B cell (primary cell): ENCODE measurements around the gene RGS3. TPM values are rescaled to one million over a fixed set of nuclear protein-coding genes. Genes with fewer than 3 reads are reported as not detected.

Experiments used
- ATAC-seq: fragments of 200-7000 bp; cut with Tn5 transposase; one replicate; pipeline ENCODE4 v1.10.0; 2021; ENCODE audit warnings: low read depth, mild to moderate bottlenecking, moderate number of reproducible peaks, moderate library complexity
- CTCF ChIA-PET: fragments of 350-600 bp; sonication (Branson Sonifier 250); formaldehyde crosslinking; loops from one replicate; lab custom pipeline; 2021; ENCODE audit warnings: antibody characterized with exemption, inconsistent platforms; lab: Charles Lee
- POLR2A ChIA-PET: fragments of 350-600 bp; sonication (Branson Sonifier 250); formaldehyde crosslinking; loops from one replicate; lab custom pipeline; 2021; ENCODE audit warnings: antibody characterized with exemption; lab: Charles Lee
- DNase-seq: peaks from one replicate; pipeline ENCODE4 v3.0.0; 2013
- H2AFZ ChIP-seq: 2 replicates; pipeline ENCODE4 v1.6.1; 2012; ENCODE audit warnings: mild to moderate bottlenecking, low read depth, low read length; ENCODE audit not compliant: insufficient read depth, poor library complexity, severe bottlenecking
- H3K27ac ChIP-seq, 2 donors: 1 replicate in 1 of 2; 2 replicates in 1 of 2; pipeline ENCODE4 v1.5.1; 2012 to 2013; ENCODE audit warnings: low read length in 2 of 2, mild to moderate bottlenecking in 2 of 2, moderate library complexity in 1 of 2
- H3K27me3 ChIP-seq, 4 experiments: fragments of 200-600 bp in 1 of 4; sonication (generic) in 1 of 4; replicated peaks in 1 of 4; 1 replicate in 2 of 4; 2 replicates in 2 of 4; pipeline versions ENCODE4 v1.6.1 to v1.7.0; 2013 to 2016; ENCODE audit warnings: low read length in 3 of 4, mild to moderate bottlenecking in 2 of 4, mixed read lengths in 1 of 4, moderate library complexity in 1 of 4; ENCODE audit not compliant: insufficient read depth in 4 of 4, control insufficient read depth in 3 of 4; ENCODE audit errors: control extremely low read depth in 1 of 4
- H3K36me3 ChIP-seq, 2 experiments: replicated peaks in 1 of 2; 1 replicate in 1 of 2; 2 replicates in 1 of 2; pipeline versions ENCODE4 v1.6.1 to v1.7.1; 2013; ENCODE audit warnings: low read length in 1 of 2; ENCODE audit not compliant: insufficient read depth in 2 of 2, control insufficient read depth in 1 of 2; ENCODE audit errors: control extremely low read depth in 1 of 2, extremely low read depth in 1 of 2
- H3K4me1 ChIP-seq, 2 donors: fragments of 200-600 bp in 1 of 2; sonication (generic) in 1 of 2; 1 replicate in 1 of 2; 2 replicates in 1 of 2; pipeline versions ENCODE4 v1.5.1 to v1.6.1; 2013 to 2017; ENCODE audit warnings: low read length in 2 of 2; ENCODE audit not compliant: control insufficient read depth in 2 of 2, insufficient read depth in 2 of 2
- H3K4me2 ChIP-seq: replicated peaks from 2 replicates; pipeline ENCODE3; 2012; ENCODE audit warnings: mild to moderate bottlenecking, low read depth, low read length; ENCODE audit not compliant: poor library complexity, severe bottlenecking
- H3K4me3 ChIP-seq, 5 experiments: fragments of 200-600 bp in 1 of 5; sonication (generic) in 1 of 5; 1 replicate in 3 of 5; 2 replicates in 2 of 5; pipeline versions ENCODE4 v1.5.1 to v1.7.0; 2011 to 2016; ENCODE audit warnings: low read length in 4 of 5, mild to moderate bottlenecking in 4 of 5, low read depth in 2 of 5, control low read depth in 1 of 5, moderate library complexity in 1 of 5; ENCODE audit not compliant: insufficient read depth in 1 of 5; ENCODE audit errors: control extremely low read depth in 1 of 5, extremely low read depth in 1 of 5
- H3K79me2 ChIP-seq: fragments of 200-600 bp; sonication (generic); one replicate; pipeline ENCODE4 v1.6.0; 2016; ENCODE audit warnings: low read length; ENCODE audit not compliant: control insufficient read depth, insufficient read depth
- H3K9ac ChIP-seq: fragments of 200-600 bp; sonication (generic); 2 replicates; pipeline ENCODE4 v1.6.1; 2017; ENCODE audit warnings: mild to moderate bottlenecking, low read length, moderate library complexity
- H3K9me3 ChIP-seq, 3 donors: one replicate each; pipeline versions ENCODE4 v1.6.1 to v1.7.1; 2013; ENCODE audit warnings: low read length in 2 of 3; ENCODE audit not compliant: control insufficient read depth in 2 of 3, insufficient read depth in 1 of 3; ENCODE audit errors: control extremely low read depth in 1 of 3
- H4K20me1 ChIP-seq: 2 replicates; pipeline ENCODE4 v1.6.0; 2012; ENCODE audit warnings: mild to moderate bottlenecking, low read length; ENCODE audit not compliant: insufficient read depth, control insufficient read depth, poor library complexity, severe bottlenecking
- H3K27ac Mint-ChIP-seq: one replicate; pipeline ENCODE4 v1.8.0; 2021; ENCODE audit warnings: mixed read lengths
- H3K27me3 Mint-ChIP-seq: one replicate; pipeline ENCODE4 v1.8.0; 2021; ENCODE audit warnings: mixed read lengths
- H3K4me1 Mint-ChIP-seq: one replicate; pipeline ENCODE4 v1.8.0; 2021; ENCODE audit warnings: mixed read lengths
- H3K4me3 Mint-ChIP-seq: one replicate; pipeline ENCODE4 v1.8.0; 2021; ENCODE audit warnings: mixed read lengths
- H3K9me3 Mint-ChIP-seq: one replicate; pipeline ENCODE4 v1.8.0; 2022; ENCODE audit warnings: mixed read lengths; ENCODE audit not compliant: insufficient read depth
- CTCF ChIP-seq: fragments of 200-600 bp; IDR thresholded peaks from one replicate; pipeline ENCODE4 v1.8.0; 2022; ENCODE audit warnings: antibody characterized with exemption, mild to moderate bottlenecking
- EZH2 ChIP-seq: IDR thresholded peaks from 2 replicates; pipeline ENCODE4 v1.6.1; 2012; ENCODE audit warnings: borderline replicate concordance, low read depth, mild to moderate bottlenecking, moderate library complexity, low read length; ENCODE audit not compliant: insufficient read depth, poor library complexity, severe bottlenecking
- WGBS: methylation state at CpG from one replicate; pipeline ENCODE4 v1.1.5; 2013; ENCODE audit warnings: missing lambda C conversion rate; ENCODE audit not compliant: insufficient coverage; 5-methylcytosine and 5-hydroxymethylcytosine counted together
- intact Hi-C: fragments of 100-400 bp; cut with micrococcal nuclease; formaldehyde crosslinking; loops from one replicate; pipeline ENCODE4 v1.10.0; 2022
- polyA plus RNA-seq: library from polyadenylated mRNA; depleted of rRNA; stranded (reverse); fragments of >200 nt; gene quantifications from 2 replicates; pipeline ENCODE4 v1.2.3, GENCODE V29; 2012
- total RNA-seq, 2 donors: library from RNA; stranded (reverse); fragments of 120-200 nt in 1 of 2; gene quantifications; 1 replicate in 1 of 2; 2 replicates in 1 of 2; pipeline versions ENCODE4 v1.2.3 to v1.2.4, GENCODE V29; 2013 to 2022

The RGS3 gene
- total and polyA plus RNA-seq, 2 donors (not counting 1 experiment from before 2014, with no cell fraction given), result 12.0 to 15.6 TPM

GRCh38 chr9:113486327-113486726, 22.8 kb downstream of the RGS3 start:
- Histone ChIP-seq H3K9me3 (no peaks in the 10 kb centered on the region), H3K9ac (no peak overlapping the region), H3K27me3 (no peaks in the 10 kb centered on the region), H3K4me3 (no peak overlapping the region), H4K20me1 (no peaks in the 10 kb centered on the region), H3K4me2 (no peak overlapping the region), H3K27ac (no peak overlapping the region), H3K4me1 (no peaks in the 10 kb centered on the region), H3K79me2 (no peaks in the 10 kb centered on the region), H3K36me3 (no peaks in the 10 kb centered on the region), H2AFZ (no peak overlapping the region)
- DNase-seq (no peak), ATAC-seq (no peak)
- Mint-ChIP-seq H3K4me3 (no peak overlapping the region), H3K27ac (no peak overlapping the region), H3K4me1 (peaks cover 1% of the 10 kb centered on the region), H3K27me3 (no peaks in the 10 kb centered on the region), H3K9me3 (no peaks in the 10 kb centered on the region)
- WGBS, result 98% methylated on average over 6 of the region's 6 CpGs
- ChIA-PET POLR2A (interaction anchor here (0.9 kb wide), 1 partner anchor 9 kb away, joined by 3 read pairs; no protein-coding TSS in a partner anchor), CTCF (no interaction called here)
- TF ChIP-seq EZH2, result no peak
- TF ChIP-seq CTCF, result no peak
- intact Hi-C loops, result no loop called here

GRCh38 chr9:113488071-113488470, 24.5 kb downstream of the RGS3 start:
- H3K9ac ChIP-seq, result no peak overlapping the region
- no peaks in the 10 kb centered on the region for H4K20me1 ChIP-seq
- H3K79me2 ChIP-seq, result no peaks in the 10 kb centered on the region
- POLR2A ChIA-PET, result no interaction called here
- DNase-seq (no peak), ATAC-seq (no peak)
- H3K4me1 ChIP-seq, result no peaks in the 10 kb centered on the region
- no peak overlapping the region for H3K4me3 ChIP-seq
- H3K27ac Mint-ChIP-seq, result no peak overlapping the region
- CTCF ChIA-PET, result interaction anchor here (1.6 kb wide), 1 partner anchor 94 kb away, joined by 6 read pairs; no protein-coding TSS in a partner anchor
- H3K4me3 Mint-ChIP-seq, result no peak overlapping the region
- H2AFZ ChIP-seq, result no peak overlapping the region
- H3K4me1 Mint-ChIP-seq, result peaks cover 1% of the 10 kb centered on the region
- no peaks in the 10 kb centered on the region for H3K27me3 ChIP-seq
- H3K27ac ChIP-seq, result no peak overlapping the region
- H3K4me2 ChIP-seq, result no peak overlapping the region
- no peaks in the 10 kb centered on the region for H3K9me3 Mint-ChIP-seq
- no peak for TF ChIP-seq CTCF
- TF ChIP-seq EZH2, result no peak
- no peaks in the 10 kb centered on the region for H3K36me3 ChIP-seq
- 92% methylated on average over 4 of the region's 4 CpGs for WGBS
- intact Hi-C loops, result no loop called here
- no peaks in the 10 kb centered on the region for H3K27me3 Mint-ChIP-seq
- H3K9me3 ChIP-seq, result no peaks in the 10 kb centered on the region
